H1 (cell line): Measurements from ENCODE around the gene PPM1K. TPM values are rescaled to one million over a fixed set of nuclear protein-coding genes. Genes with fewer than 3 reads are reported as not detected.

Experiments used
- PHF8 ChIP-seq: fragments of 200-600 bp; sonication (generic); conservative IDR thresholded peaks from 2 replicates; pipeline ENCODE4 v1.7.1; 2012; ENCODE audit warnings: low read depth, mild to moderate bottlenecking, inconsistent platforms, low read length, moderate library complexity
- POLR2AphosphoS5 ChIP-seq: IDR thresholded peaks from 2 replicates; pipeline ENCODE4 v1.6.1; 2011; ENCODE audit warnings: low read depth, low read length
- polyA plus RNA-seq, 7 experiments: library from polyadenylated mRNA; depleted of rRNA in 3 of 7; stranded (reverse) in 5 of 7; unstranded in 2 of 7; fragments of >200 nt in 5 of 7; fragments of 200-250 nt in 2 of 7; gene quantifications; 1 replicate in 5 of 7; 2 replicates in 1 of 7; 4 replicates in 1 of 7; pipeline versions ENCODE4 v1.2.1 to v1.2.3, GENCODE V29; 2011 to 2013; ENCODE audit warnings: missing spikeins in 2 of 7, mixed read lengths in 2 of 7
- total RNA-seq: library from RNA; stranded (reverse); fragmentation: NEBNext Ultra II Directional; extraction: Animal tissue kit (Norgen Biotek cat#: 25700); gene quantifications from 2 replicates; pipeline ENCODE4 v1.2.1, GENCODE V29; 2021
- TF ChIP-seq, protein P1 (sequence below), 3 experiments: IDR thresholded peaks; 1 replicate in 2 of 3; 2 replicates in 1 of 3; pipeline versions ENCODE4 v1.5.1 to v1.6.1; 2011; ENCODE audit warnings: low read length in 3 of 3, mild to moderate bottlenecking in 3 of 3, inconsistent platforms in 2 of 3, low read depth in 1 of 3, moderate library complexity in 1 of 3; ENCODE audit not compliant: insufficient read depth in 1 of 3; ENCODE audit errors: control extremely low read depth in 1 of 3

The PPM1K gene
- total and polyA plus RNA-seq, 2 of the 8 experiments (the other 6 are each of a cell fraction or from before 2014, with no cell fraction given), result 4.2 to 10.7 TPM

DNA sequence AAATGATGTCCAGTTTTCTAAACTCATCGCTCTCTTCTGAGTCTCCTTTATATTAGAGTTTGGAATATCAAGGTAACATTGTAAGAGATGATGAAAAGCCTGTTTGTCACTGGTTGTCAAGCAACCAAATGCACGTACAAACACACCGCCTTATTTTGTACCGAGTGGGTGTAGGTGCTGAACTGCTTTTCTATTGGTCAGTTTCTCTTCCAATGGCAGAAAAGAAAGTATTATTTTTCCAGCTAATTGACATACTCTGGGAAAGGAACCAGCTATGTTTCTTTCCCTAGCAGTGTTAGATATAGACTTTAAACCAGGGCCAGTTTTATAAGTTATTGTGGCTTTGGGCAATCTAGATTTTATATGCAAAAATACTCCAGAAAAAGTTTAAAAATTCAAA lies 6.6 kb upstream of the PPM1K start (continued):
- TF ChIP-seq, protein P1, sequence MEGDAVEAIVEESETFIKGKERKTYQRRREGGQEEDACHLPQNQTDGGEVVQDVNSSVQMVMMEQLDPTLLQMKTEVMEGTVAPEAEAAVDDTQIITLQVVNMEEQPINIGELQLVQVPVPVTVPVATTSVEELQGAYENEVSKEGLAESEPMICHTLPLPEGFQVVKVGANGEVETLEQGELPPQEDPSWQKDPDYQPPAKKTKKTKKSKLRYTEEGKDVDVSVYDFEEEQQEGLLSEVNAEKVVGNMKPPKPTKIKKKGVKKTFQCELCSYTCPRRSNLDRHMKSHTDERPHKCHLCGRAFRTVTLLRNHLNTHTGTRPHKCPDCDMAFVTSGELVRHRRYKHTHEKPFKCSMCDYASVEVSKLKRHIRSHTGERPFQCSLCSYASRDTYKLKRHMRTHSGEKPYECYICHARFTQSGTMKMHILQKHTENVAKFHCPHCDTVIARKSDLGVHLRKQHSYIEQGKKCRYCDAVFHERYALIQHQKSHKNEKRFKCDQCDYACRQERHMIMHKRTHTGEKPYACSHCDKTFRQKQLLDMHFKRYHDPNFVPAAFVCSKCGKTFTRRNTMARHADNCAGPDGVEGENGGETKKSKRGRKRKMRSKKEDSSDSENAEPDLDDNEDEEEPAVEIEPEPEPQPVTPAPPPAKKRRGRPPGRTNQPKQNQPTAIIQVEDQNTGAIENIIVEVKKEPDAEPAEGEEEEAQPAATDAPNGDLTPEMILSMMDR (IDR thresholded peaks at IDR 0.05; ENCODE audit: control extremely low read depth in 1 of 3, insufficient read depth in 1 of 3, low read depth in 1 of 3, low read length in 3 of 3), result no peak
- TF ChIP-seq POLR2AphosphoS5, result no peak
- TF ChIP-seq PHF8, result no peak
